SU-DHL-6 (cell line): Measurements from ENCODE around the gene MYOF.
"Not testable (repeated sequence)": the region's sequence is repeated elsewhere in the genome, so short reads cannot be mapped to it uniquely, and the experiment has no call there.

ENCODE experiments used
- H2AFZ ChIP-seq: fragments of 200-600 bp; sonication (generic); 2 replicates; pipeline ENCODE4 v1.6.1; 2014; ENCODE audit warnings: low read depth, mild to moderate bottlenecking, moderate library complexity, mixed read lengths, antibody characterized with exemption, low read length; ENCODE audit not compliant: severe bottlenecking
- H3F3A ChIP-seq: fragments of 200-600 bp; shearing (Covaris generic); 2 replicates; pipeline ENCODE4 v1.6.0; 2016; ENCODE audit warnings: antibody characterized with exemption, mild to moderate bottlenecking; ENCODE audit not compliant: insufficient read depth
- H3K27ac ChIP-seq: fragments of 200-600 bp; sonication (generic); 2 replicates; pipeline ENCODE4 v1.5.1; 2016; ENCODE audit warnings: low read depth, mild to moderate bottlenecking, low read length, moderate library complexity, mixed read lengths
- H3K27me3 ChIP-seq: fragments of 200-600 bp; sonication (generic), shearing (Covaris generic); 2 replicates; pipeline ENCODE4 v1.6.0; 2014; ENCODE audit warnings: mild to moderate bottlenecking, low read length
- H3K36me3 ChIP-seq: fragments of 200-600 bp; sonication (generic); 2 replicates; pipeline ENCODE4 v1.6.1; 2014; ENCODE audit warnings: mild to moderate bottlenecking, low read length, mixed read lengths
- H3K4me2 ChIP-seq: fragments of 300-600, 200-600 bp; shearing (Covaris generic), sonication (generic); 2 replicates; pipeline ENCODE4 v1.6.0; 2014; ENCODE audit warnings: low read length, low read depth, mild to moderate bottlenecking; ENCODE audit not compliant: poor library complexity, severe bottlenecking
- H3K4me3 ChIP-seq: fragments of 200-600 bp; sonication (generic); 2 replicates; pipeline ENCODE4 v1.5.1; 2014; ENCODE audit warnings: antibody characterized with exemption, low read length, mild to moderate bottlenecking, mixed read lengths; ENCODE audit not compliant: insufficient read depth, poor library complexity, severe bottlenecking
- H3K79me2 ChIP-seq: fragments of 200-600 bp; sonication (generic); 2 replicates; pipeline ENCODE4 v1.6.1; 2014; ENCODE audit warnings: mild to moderate bottlenecking, low read length, moderate library complexity; ENCODE audit not compliant: insufficient read depth
- H3K9ac ChIP-seq: fragments of 200-600 bp; sonication (generic); 2 replicates; pipeline ENCODE4 v1.7.0; 2014; ENCODE audit warnings: mild to moderate bottlenecking, low read length
- H3K9me2 ChIP-seq: fragments of 200-600 bp; sonication (generic); replicated peaks from 2 replicates; pipeline ENCODE4 v1.6.1; 2014; ENCODE audit warnings: low read length; ENCODE audit not compliant: insufficient read depth
- H3K9me3 ChIP-seq: fragments of 200-600 bp; sonication (generic); 2 replicates; pipeline ENCODE4 v1.6.1; 2014; ENCODE audit warnings: low read length, mixed read lengths; ENCODE audit not compliant: insufficient read depth
- H4K20me1 ChIP-seq: fragments of 200-600 bp; sonication (generic); 2 replicates; pipeline ENCODE4 v1.6.1; 2014; ENCODE audit warnings: low read depth, mild to moderate bottlenecking, antibody characterized with exemption, low read length, moderate library complexity, mixed read lengths
- EZH2phosphoT487 ChIP-seq: fragments of 200-600 bp; sonication (generic), shearing (Covaris generic); conservative IDR thresholded peaks from 2 replicates; pipeline ENCODE4 v1.6.1; 2018; ENCODE audit warnings: mild to moderate bottlenecking, antibody characterized with exemption, low read length, moderate library complexity, mixed read lengths
- TF ChIP-seq, protein P1 (sequence below): fragments of 200-600 bp; sonication (generic); IDR thresholded peaks from one replicate; pipeline ENCODE4 v1.5.1; 2017; ENCODE audit warnings: antibody characterized with exemption, mild to moderate bottlenecking, low read length, moderate library complexity; ENCODE audit not compliant: insufficient read depth, poor library complexity, severe bottlenecking

MYOF gene

DNA sequence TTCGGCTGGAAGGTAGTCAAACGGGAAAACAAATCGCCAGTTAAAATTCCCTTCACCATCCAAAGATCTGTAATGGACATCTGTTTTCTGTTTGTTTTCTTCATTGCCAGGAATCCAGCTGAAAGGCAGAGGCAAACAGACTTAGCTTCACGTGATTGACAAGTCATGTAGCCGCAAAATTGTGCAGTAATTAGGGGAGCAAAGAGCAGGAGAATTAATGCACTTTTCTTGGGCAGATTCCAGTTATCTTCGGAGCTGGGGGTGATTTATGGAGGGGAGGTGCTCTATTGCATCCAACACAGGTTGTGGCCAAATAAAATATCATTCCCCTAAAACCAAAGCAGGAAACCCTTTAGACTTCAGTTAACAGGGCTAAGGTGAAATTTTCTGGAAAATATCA, 162.2 kb downstream of the MYOF start:
- Histone ChIP-seq H3K36me3 (no peaks in the 10 kb centered on the region), H3K9me2 (no peaks in the 10 kb centered on the region), H4K20me1 (no peaks in the 10 kb centered on the region), H3K9me3 (no peaks in the 10 kb centered on the region), H3K27me3 (no peaks in the 10 kb centered on the region), H3K4me3 (no peak overlapping the region), H3K79me2 (no peaks in the 10 kb centered on the region), H2AFZ (no peak overlapping the region), H3K4me2 (no peak overlapping the region), H3K9ac (no peak overlapping the region), H3K27ac (no peak overlapping the region), H3F3A (no peaks in the 10 kb centered on the region)
- TF ChIP-seq, protein P1, sequence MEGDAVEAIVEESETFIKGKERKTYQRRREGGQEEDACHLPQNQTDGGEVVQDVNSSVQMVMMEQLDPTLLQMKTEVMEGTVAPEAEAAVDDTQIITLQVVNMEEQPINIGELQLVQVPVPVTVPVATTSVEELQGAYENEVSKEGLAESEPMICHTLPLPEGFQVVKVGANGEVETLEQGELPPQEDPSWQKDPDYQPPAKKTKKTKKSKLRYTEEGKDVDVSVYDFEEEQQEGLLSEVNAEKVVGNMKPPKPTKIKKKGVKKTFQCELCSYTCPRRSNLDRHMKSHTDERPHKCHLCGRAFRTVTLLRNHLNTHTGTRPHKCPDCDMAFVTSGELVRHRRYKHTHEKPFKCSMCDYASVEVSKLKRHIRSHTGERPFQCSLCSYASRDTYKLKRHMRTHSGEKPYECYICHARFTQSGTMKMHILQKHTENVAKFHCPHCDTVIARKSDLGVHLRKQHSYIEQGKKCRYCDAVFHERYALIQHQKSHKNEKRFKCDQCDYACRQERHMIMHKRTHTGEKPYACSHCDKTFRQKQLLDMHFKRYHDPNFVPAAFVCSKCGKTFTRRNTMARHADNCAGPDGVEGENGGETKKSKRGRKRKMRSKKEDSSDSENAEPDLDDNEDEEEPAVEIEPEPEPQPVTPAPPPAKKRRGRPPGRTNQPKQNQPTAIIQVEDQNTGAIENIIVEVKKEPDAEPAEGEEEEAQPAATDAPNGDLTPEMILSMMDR: no peak
- TF ChIP-seq EZH2phosphoT487: no peak

DNA sequence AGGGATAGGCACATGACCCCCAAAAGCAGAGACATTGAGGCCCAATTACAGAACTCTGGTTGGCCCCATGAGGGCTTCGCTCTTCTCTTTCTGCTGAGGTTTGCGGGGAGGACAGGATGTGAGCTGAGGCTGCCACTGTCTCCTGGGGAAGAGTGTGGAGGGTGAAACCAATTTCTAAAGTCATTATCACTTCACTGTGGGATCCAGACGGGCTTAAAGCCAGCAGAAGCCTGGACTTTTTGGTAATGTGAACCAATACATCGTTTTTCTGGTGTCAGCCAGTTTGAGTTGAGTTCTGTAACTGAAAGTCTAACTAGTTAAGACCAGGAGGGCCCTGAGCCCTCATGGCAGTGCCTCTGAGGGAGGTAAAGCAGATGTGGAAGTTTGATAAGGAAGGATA, 163.0 kb downstream of the MYOF start:
- no peaks in the 10 kb centered on the region for H3F3A ChIP-seq
- no peak overlapping the region for H2AFZ ChIP-seq
- H3K4me3 ChIP-seq: no peak overlapping the region
- TF ChIP-seq EZH2phosphoT487: no peak
- TF ChIP-seq, protein P1: no peak
- no peak overlapping the region for H3K9ac ChIP-seq
- no peak overlapping the region for H3K27ac ChIP-seq
- no peak overlapping the region for H3K4me2 ChIP-seq
- no peaks in the 10 kb centered on the region for H3K9me3 ChIP-seq
- H3K27me3 ChIP-seq: no peaks in the 10 kb centered on the region
- H3K9me2 ChIP-seq: no peaks in the 10 kb centered on the region
- H4K20me1 ChIP-seq: no peaks in the 10 kb centered on the region
- no peaks in the 10 kb centered on the region for H3K79me2 ChIP-seq
- H3K36me3 ChIP-seq: no peaks in the 10 kb centered on the region

DNA sequence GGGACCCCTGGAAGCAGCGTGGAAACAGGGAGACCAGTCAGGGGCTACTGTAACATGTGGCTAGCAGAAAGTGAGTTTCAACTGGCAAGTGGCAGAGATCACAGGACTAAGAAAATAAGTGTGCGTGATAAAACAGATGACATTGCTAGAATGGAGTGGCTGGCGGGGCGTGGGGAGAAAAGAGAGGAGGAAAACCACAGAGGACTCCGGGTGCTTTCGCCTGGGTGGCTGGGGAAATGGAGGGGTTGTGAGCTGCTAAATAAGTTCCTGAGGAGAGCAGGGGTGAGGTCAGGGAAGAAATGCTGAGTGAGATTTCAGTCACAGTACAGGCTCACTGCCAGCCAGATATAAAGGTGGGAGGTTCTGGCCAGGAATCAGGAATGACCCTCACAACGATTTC, 166.9 kb downstream of the MYOF start:
- H3K79me2 ChIP-seq: no peaks in the 10 kb centered on the region
- no peak for TF ChIP-seq EZH2phosphoT487
- H3K9ac ChIP-seq: no peak overlapping the region
- no peaks in the 10 kb centered on the region for H3K9me3 ChIP-seq
- H3K27ac ChIP-seq: no peak overlapping the region
- H3F3A ChIP-seq: no peaks in the 10 kb centered on the region
- H3K4me3 ChIP-seq: no peak overlapping the region
- no peaks in the 10 kb centered on the region for H3K9me2 ChIP-seq
- no peak overlapping the region for H2AFZ ChIP-seq
- H3K36me3 ChIP-seq: no peaks in the 10 kb centered on the region
- no peaks in the 10 kb centered on the region for H4K20me1 ChIP-seq
- no peaks in the 10 kb centered on the region for H3K27me3 ChIP-seq
- H3K4me2 ChIP-seq: no peak overlapping the region

DNA sequence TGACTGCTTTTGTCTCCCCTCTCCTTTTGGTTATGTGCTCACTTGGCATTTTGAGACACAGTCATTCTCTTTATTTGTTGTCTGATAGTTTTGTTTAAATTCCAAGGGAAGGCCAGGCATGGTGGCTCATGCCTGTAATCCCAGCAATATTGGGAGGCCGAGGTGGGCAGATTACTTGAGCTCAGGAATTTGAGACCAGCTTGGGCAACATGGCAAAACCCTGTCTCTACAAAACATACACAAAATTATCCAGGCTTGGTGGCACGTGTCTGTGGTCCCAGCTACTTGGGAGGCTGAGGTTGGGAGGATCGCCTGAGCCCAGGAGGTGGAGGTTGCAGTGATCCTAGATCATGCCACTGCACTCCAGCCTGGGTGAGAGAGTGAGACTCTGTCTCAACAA, 167.5 kb downstream of the MYOF start:
- not testable (repeated sequence) for H3K4me3 ChIP-seq, H2AFZ ChIP-seq, H4K20me1 ChIP-seq, H3K36me3 ChIP-seq, H3F3A ChIP-seq, H3K4me2 ChIP-seq, H3K27ac ChIP-seq, H3K27me3 ChIP-seq, H3K9me3 ChIP-seq, H3K9ac ChIP-seq, H3K79me2 ChIP-seq, H3K9me2 ChIP-seq
